Measurements from ENCODE around the gene PARVB.
A peak's percentile ranks its signal among the peaks of the same experiment; 100 is the strongest.

Gene PARVB

DNA sequence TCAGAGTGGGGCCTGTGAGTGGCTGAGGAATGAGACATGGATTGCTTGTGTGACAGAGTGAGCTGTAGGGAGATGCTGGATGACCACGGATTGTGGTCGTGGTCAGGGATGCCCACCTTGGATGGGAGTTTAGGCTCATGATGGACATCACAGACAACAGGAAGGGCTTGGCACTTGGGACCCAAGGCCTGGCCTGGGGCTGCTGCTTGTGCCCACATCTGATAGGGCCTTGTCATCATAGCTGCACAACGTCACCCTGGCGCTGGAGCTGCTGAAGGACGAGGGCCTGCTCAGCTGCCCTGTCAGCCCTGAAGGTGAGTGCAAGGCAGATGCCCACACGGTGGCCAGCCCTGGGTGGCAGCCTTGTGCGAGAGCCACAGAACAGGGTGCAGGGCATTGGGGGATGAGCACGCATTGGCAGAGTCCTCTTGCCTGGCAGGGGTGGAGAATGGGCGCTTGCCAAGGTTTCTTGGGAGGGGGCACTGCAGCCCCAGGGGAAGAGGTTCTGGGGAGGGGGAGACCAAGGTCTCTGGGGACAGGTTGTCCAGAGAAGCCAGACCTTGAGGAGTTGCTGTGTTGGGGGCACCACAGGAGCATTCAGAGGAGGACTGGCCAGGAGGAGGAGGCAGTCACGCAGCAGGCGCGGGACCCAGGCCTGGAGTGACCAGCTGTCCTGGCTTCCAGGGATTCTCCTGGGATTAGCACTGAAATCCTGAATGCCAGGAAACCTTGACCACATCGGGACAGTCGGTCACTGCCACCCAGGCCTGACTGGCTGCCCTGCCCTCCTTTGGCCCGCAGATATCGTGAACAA is 181.6 kb downstream of the PARVB start:
- DNase-seq: no peak

DNA sequence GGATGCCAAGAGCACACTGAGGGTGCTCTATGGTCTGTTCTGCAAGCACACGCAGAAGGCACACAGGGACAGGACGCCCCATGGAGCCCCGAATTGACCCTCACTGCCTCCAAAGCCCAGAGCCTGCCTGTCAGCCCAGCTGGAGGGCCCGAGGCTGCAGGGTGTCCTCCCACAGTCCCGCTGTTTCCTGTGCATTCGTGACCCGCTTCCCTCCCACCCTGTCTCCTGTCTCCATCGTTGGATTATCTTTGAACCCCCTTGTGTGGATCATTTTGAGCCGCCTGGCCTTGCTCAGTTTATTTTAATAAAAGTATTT is 182.2 kb downstream of the PARVB start:
- DNase-seq: no peak

DNA sequence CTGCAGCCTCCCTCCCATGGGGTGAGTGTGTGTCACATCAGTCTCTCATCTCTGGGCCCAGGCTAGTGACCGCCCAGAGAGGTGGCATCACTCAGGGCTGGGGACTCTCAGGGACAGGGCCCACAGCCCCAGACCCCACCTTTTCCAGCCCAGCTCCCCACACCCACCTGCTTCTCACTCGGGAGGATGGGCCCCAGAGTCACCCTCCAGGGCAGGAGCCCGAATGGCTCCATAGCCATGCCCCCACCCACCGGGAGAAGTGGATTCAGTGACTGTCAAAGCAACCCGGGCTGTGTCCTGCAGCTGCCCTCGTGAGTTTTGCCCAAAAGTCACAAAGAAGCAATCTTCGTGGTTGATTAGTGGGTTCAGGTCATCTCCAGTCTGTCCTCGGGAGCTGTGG is 182.6 kb downstream of the PARVB start:
- no peak for DNase-seq

DNA sequence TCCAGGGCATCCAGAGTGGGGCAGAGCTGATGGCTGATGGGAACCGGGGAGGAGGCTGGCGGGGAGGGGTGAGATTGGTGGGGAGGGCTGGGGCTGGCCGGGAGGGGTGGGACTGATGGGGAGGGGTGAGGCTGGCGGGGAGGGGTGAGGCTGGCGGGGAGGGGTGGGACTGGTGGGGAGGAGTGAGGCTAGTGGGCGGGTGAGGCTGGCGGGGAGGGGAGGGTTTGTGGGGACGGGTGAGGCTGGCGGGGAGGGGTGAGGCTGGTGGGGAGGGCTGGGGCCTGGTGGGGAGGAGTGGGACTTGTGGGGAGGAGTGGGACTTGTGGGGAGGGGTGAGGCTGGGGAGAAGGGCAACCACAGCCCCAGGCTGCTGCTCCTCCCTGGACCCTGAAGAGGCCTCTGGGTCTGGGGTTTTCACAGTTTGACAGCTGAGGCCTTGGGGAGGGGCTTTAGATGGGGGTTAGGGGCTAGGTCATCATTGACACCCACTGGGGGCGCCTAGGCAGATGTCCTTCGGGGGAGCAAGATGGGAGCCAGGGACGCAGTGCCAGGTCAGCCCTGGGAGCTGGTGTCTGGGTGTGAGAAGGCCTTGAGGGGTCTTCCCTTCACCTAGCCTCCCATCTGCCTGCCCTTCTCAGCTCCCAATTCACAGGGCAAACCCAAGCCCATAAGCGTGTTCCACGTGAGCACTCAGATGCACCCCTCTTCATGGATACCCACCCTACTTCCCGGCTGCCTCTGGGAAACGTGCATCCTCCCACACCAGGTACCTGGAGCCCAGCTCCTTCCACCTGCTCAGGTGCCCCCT is 183.3 kb downstream of the PARVB start:
- no peak for DNase-seq

DNA sequence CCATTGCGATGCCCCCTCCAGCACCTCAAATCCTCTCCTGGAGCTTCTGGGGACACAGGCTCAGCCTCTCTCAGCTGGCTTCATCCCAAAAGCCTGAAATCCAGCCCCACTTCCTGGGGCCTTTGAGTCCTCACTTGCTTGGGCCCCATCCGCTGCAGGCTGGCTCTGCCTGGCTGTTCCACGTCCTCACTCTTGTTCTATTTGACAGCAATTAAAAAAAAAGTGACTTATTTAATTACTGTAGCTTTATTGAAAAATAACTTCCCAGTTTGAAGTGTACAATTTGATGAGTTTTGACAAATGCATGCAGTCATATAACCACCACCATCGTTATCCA is 183.8 kb downstream of the PARVB start:
- DNase-seq: no peak

DNA sequence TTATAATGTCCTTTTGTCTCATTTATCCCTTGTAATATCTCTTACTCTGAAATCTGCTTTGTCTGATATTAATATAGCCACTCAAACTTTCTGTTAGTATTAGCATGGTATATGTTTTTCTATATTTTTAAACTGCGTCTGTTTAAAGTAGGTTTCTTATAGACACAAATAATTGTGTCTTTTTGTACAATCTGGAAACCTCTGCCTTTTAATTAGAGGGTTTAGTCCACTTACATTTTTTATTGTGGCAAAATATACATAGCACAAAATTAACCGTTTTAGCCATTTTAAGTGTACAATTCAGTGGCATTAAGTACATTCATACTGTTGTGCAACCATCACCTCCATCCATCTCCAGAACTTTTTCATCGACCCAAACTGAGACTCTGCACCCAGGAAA is 185.2 kb downstream of the PARVB start:
- DNase-seq: no peak

DNA sequence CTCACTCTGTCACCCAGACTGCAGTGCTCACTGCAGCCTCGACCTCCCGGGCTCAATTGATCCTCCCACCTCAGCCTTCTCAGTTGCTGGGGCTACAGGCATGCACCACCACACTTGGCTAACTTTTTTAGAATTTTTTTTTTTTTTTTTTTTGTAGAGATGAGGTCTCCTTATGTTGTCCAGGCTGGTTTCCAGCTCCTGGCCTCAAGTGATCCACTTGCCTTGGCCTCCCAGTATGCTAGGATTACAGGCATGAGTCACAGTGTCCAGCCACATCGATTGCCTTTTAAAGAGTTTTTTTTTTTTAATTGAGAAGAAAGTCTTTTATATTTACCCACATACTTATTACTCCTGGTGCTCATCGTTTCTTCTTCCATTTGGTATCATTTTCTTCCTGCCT is 186.6 kb downstream of the PARVB start:
- DNase-seq: no peak

DNA sequence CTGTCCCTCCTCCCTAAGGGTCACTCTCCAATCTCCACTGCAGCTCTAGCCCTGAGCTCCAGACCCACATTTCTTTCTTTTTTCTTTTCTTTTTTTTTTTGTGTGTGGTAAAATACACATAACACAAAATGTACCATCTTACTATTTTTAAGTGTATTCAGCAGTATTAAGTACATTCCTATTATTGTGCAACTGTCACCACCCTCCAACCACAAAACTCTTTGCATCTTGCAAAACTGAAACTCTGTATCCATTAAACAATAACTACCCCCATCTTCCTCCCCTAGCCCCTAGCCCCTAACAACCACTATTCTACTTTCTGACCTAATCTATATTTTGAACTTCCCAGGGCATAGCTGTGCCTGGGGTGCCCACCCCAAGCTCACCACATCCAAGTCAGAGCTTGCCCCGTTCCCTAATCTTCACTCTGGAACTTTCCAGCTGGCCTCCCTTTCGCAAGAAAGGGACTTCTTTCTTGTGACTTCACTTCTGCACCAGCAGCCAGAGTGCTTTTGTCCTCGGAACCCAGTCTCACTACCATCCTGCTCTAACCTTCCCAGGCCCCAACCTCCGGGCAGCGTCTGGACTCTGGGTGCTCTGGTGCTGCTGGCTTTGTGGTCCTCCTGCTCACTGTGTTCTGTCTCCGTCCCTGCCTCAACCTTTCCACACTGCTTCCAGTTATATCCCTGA is 187.3 kb downstream of the PARVB start:
- no peak for DNase-seq

DNA sequence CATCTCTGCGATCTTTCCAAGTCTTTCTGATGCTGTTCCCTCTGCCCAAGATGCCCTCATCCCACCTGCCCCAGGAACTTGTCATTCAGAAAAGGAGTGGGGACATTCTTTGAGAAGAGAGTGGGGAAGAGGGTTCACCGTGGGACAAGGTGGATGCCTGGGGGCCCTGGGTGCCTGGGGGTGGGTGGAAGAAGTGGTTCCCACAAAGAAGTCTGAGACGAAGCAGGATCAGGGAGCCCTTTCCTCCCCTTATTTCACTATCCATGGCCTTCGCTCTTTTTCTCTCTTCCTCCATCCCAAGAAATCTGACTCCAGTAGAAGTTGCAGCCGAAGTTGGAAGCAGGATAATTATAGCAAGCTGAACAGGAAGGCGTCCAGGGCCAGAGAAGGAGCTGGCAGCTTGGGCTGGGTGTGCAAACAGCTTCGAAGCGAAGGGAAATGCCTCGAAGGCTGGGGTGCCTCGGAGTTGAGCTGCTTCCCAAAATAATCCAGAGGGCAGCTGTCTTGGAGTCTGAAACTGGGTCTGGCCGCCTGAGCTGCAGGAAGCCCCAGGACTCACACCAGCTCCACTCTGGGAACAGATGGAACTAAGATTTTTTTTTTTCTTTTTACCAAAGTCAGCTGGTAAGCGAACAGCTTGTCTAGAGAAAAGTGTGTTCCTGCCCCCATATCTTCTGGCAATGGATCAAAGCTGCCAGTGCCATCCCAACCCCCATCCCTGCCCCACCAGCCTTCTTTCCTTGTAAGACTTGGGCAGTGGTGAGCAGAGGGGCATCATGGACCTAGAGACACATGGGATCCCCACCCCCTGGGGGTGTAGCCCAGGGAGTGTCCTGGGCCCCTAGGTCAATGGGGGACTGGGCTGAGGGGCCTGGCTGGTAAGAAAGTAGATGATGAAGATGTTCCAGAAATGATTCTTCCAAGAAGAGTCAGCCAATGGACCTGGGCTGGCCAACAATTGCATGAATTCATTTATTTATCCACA is 188.1 kb downstream of the PARVB start:
- peak; percentile 59 for DNase-seq

DNA sequence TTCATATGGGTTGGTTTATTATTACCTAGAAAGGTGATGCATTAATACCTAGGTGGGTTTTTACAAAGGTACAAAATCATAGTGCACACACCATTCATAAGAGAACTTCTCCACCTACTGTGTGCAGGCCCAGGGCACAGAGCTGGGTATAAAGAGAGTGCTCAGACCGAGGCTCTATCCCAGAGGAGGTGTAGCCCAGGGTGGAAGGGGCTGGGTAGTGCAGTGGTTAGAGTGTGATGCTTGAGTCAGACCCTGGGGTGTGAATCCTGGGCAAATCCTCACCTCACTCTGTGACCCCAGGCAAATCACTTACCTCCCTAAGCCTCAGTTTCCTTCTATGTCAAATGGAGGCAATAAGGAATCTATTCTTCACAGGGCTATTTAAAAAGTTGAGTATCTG is 188.8 kb downstream of the PARVB start:
- no peak for DNase-seq

DNA sequence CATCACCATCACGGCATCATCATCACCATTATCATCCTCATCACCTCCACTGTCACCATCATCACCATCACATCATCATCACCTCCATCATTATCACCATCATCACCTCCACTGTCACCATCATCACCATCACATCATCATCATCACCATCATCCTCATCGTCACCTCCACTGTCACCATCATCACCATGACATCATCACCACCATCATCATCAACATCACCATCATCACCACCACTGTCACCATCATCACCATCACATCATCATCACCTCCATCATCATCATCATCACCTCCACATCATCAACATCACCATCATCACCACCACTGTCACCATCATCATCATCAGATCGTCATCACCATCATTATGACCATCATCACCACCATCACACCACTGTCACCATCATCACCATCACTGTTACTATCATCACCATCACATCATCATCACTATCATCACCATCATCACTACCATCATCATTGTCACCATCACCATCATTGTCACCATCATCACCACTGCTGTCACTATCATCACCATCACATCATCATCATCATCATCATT is 189.5 kb downstream of the PARVB start:
- no peak for DNase-seq

DNA sequence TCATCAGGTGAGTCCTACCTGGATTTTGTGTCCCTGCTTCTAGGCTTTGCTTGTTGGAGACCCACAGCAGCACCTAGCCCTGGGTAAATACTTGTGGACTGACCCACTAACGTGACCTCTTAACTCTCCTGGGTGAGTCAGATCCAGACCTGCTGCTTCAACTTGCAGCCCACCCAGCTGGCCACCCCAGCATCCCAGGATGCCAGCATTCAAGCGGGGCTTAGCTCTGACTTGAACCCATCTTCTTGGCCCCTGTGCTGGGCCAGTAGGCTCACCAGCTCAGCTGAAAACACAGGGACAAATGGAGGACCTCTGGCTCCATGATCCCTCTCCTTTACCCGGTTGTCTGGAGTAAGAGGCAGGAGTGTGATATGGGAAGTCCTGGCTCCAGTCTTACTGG is 190.1 kb downstream of the PARVB start:
- DNase-seq: no peak

DNA sequence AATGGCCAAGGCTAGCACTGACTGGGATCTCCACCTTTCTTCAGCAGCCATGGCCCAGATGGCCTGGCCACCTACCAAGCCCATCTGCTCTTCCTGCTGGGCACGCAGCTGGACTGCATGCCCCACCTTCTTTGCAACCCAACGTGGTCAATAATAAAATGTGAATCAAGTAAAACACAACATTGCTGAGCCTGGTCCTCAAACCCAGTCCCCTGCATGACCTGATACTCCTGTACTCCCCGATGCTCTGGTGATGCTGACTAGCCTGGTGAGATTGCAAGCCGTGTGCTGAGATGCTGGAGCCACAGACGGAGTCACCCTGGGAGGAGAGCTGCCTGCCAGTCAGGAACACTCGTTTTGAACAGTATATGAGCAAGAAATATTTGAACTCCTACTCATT is 190.7 kb downstream of the PARVB start:
- no peak for DNase-seq

DNA sequence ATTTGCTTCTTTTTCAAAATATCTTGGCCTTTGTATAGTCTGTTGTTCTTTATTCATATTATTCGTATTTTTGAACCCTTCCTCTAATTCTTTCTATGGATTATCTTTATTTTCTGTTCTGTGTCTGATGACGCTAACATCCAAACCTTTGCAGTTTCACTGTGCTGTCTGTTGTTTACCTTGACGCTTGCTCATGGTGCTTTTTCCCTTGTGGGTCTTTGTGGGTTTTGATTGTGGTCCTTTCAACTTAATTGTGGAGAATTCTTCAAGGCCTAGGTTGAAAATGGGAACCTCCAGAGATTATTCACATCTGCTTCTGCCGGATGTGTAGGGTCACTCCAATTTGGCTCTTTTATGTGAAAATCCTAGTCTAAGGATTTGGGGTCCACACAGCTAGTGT is 191.2 kb downstream of the PARVB start:
- DNase-seq: no peak

DNA sequence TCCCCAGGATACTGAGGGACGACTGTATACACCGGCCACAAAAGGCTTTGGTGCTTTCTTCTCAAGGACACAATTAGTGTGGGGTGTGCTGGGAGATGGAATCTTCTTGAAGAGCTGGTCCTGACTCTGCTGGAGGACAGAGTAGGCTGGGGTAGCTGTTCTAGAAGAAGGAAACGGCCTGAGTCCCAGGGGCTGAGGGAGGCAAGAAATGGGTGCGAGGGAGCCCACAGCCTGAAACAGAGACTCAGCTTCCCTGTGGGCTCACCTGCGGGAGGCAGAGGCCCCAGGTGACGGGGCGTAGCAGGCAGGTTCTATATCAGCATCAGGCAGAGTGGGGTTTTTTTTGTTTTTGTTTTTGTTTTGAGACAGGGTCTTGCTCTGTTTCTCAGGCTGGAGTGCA is 193.2 kb downstream of the PARVB start:
- no peak for DNase-seq

DNA sequence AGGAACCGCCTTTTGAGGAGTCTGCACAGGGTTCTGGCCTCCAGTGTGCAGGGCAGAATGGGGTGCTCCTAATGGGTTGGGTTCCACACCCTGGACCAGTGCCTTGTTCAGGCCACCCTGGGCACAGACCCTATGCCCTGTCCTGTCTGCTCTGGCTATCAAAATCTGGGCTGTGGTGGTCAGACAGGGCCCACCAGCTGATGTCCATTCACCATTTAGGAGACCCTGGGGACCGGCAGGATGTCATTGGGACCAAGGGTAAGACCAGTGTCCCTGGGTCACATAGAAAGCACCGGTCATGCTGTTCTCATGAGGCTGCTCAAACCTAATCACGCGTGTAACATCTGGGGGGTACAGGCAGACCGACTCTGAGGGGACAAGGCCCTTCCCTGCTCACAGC is 194.0 kb downstream of the PARVB start:
- no peak for DNase-seq

DNA sequence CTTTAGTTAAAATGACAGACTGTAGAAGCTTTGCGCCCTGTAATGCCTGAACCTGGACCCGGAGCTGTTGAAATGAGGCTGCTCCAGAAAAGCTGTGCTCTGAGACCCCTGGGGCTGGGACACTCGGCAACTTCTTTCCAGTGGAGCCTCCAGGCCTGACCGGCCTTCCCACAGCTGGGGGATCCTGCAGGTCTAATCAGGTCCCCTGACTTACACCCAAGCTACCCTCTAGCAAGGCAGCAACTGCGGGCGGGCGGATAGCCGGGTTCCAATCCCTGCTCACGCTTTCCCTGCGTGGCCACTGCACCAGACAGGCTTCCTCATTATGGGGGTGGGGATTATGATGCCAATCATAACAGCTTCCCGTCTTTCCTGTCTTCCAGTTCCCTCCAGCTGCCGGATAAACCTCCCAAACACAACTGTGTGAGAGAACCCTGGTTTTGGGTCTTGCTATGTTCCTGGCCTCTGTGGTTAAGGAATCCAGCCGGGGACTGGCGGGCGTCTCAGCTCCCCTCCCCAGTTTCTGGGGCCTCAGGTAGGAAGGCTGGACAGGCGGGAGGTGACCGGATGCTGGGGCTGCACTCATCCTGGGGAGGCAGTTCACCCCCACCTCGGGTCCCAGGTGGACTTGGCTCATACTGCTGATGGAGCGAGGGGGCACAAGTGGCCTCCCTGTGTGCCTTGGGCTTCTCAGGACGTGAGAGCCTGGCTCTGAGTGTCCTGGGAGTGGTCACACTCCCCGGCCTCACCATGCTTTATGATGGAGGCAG is 195.2 kb downstream of the PARVB start:
- DNase-seq: no peak

DNA sequence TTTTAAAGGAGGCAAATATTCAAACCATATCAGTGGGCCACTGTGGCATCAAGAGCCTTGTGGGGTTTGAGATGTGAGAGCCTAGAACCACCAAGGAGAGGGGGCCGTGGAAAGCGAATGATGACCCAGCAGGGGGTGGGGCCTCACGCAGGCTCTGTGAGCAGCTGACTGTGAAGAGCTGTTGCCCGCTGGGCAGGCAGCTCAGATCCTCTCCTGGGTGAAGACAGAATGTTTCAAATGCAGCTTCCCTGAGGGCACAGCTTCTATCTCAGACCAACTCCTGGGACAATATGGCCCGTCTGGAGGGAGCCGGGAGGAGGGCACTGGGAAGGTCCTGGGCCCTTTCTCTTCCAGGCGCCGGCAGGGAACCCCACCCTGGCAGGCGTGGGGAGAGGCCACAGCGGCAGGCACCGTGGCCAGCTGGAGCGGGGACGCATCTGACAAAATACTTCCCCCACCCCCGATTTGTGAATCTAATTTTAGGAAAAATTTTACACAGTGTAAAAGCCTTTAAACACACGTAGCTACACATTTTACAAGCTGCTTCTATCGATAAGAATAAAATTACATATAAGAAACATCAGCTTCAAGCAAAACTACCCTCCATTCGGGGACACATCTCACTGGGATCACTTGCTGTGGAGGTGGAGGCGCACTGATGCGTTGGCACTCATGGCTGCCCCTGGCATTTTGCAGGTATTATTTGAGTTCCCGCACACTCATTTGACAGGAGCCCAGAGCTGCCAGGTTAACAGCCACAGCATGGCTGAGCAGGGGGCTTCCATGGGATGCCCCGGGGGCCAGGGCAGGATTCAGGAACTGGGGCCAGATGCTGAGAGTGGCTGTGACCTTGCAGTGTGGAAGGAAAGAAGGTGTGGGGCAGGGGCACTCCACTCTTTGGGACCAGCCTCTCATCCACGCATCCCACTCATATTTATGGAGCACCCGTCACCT is 196.9 kb downstream of the PARVB start:
- no peak for DNase-seq

DNA sequence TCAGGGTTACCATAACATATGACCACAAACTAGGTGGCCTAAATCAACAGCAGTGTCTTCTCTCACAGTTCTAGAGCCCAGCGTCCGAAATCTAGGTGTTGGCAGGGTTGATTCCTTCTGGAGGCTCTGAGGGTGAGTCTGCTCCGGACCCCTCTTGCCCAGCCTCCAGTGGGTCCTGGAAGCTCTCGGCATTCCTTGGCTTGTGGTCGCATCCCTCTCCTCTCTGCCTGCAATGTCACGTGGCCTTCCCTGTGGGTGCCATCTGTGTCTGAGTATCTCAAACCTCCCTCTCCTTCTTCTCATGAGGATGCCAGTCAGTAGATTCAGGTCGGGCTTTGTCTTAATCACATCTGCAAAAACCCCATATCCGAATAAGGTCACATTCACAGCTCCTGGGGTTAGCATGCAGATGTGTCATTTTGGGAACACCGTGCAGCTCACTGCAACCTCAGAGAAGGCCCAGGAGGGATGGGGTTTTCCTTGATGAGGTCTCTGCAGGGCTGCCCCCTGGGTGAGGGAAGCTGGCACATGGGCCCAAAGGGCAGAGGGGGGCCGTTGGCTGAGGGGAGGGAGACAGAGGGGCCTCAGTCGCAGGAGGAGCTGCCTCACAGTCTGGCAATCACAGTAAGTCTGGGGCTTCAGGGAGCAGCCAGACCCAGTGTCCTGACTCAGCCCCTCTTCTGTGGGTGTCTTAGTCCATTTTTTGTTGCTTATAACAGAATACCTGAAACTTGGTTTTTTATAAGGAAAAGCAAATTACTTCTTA is 197.8 kb downstream of the PARVB start:
- no peak for DNase-seq
